NCI-H748 (cell line): ENCODE data around the gene C16orf54.
"Not testable (repeated sequence)": the region's sequence is repeated elsewhere in the genome, so short reads cannot be mapped to it uniquely, and the experiment has no call there.

Experiments used
- DNase-seq: peaks from one replicate; lab custom pipeline; 2025; ENCODE audit not compliant: unreplicated experiment; lab: John Stamatoyannopoulos, UW

The C16orf54 gene, protein sequence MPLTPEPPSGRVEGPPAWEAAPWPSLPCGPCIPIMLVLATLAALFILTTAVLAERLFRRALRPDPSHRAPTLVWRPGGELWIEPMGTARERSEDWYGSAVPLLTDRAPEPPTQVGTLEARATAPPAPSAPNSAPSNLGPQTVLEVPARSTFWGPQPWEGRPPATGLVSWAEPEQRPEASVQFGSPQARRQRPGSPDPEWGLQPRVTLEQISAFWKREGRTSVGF

GRCh38 chr16:29745853-29746345 is at the start of gene C16orf54:
TSS of gene C16orf54 (minus strand) at chr16:29745990. CDS start at chr16:29744951, 1,039 bp downstream.
- no peak for DNase-seq

DNA sequence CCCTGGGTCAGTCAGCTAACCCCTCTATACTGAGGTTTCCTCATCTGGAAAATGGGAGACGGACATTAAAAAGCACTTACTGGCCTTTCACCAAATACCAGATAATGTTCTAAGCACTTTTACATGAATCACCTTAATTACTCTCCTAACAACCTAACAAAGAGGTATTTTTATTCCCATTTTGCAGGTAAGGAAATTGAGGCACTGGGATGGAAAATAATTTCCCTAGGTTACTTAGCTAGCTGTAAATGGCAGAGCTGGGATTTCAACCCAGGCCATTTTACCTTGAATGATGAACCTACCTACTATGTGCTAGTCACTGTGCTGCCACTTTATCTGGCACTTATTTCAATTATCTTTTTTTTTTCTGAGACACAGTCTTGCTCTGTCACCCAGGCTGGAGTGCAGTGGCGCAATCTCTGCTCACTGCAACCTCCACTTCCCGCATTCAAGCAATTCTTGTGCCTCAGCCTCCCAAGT is 48.5 kb upstream of the C16orf54 start:
- no peak for DNase-seq

DNA sequence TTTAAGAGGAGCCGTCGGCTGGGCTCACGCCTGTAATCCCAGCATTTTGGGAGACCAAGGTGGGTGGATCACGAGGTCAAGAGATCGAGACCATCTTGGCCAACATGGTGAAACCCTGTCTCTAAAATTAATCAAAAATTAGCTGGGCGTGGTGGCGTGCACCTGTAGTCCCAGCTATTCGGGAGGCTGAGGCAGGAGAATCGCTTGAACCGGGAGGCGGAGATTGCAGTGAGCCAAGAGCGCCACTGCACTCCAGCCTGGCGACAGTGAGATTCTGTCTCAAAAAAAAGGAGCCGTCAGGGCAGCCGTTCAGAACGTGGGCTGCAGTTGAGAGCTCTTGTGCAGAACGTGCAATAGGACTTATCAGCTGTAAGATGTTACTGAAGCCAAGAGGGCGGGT is 47.4 kb upstream of the C16orf54 start:
- not testable (repeated sequence) for DNase-seq

DNA sequence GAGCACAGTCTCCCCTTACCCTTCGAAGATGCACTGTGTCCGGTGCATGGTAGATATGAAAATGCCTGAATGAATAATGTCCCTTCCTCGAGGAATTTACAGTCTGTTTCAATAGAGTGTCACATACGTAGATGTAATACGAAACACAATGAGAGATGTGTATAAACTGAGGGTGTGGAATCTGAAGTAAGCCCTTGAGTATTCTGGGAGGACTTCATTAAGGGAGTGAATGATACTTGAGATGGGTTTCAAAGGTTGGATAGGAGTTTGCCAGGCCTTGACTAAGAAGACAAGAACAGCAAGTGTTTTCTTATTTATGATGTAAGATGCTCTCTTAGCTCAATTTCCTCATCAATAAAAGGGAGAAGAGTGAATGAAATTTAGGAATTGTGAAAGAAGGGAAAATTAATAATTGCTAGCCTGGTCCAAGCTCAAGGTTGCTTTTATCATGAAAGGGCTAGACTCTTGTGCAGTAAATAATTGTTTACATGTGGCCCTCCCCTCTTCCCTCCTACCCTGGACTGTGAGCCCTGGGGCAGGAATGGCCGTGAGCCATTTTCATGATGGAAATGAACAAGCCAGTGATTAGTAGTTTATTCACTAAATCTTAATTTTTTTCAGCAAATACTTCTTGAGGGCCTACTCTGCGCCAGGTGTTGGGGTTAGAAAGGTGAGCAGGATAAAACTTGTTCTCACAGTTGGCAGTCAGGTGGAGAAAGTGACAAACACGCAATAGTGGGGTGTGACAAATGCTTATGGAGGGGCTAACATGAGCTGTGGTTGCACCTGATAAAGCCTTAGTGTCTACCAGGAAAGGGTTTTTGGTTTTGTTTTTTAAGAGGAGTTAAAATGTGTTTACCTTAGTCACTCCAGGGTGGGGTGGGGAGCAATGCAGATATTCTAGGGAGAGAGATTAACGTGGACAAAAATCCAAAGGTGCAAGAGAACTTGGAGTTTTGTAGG is 46.3 kb upstream of the C16orf54 start:
- no peak for DNase-seq

- DNase-seq = peak; percentile 31
Observed at GRCh38 chr16:29790949-29791844, 45.4 kb upstream of the C16orf54 start.

GRCh38 chr16:29790183-29790948 is 44.6 kb upstream of the C16orf54 start, which contains the start of gene KIF22:
TSS of gene KIF22 (plus strand) at chr16:29790751. CDS start at chr16:29790760, 9 bp downstream.
- peak; percentile 97 for DNase-seq

DNA sequence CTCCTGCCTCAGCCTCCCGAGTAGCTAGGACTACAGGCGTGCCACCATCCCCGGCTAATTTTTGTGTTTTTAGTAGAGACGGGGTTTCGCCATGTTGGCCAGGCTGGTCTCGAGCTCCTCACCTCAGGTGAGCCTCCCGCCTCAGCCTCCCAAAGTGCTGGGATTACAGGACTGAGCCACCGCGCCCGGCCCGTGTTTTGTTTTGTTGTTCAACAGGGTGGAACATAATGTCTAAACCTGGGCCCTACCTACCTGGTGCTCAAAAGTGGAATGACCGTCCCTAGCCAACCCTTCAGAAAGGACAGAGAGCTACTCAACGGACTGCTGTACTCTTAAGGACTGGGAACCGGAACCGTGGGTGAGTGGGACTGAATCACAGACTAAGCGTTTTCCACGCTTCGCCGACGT is 44.0 kb upstream of the C16orf54 start:
- DNase-seq = no peak

- DNase-seq = not testable (repeated sequence)
Observed at GRCh38 chr16:29787155-29787554, 41.4 kb upstream of the C16orf54 start.

- DNase-seq = no peak
Observed at GRCh38 chr16:29784901-29785500, 39.2 kb upstream of the C16orf54 start.

DNA sequence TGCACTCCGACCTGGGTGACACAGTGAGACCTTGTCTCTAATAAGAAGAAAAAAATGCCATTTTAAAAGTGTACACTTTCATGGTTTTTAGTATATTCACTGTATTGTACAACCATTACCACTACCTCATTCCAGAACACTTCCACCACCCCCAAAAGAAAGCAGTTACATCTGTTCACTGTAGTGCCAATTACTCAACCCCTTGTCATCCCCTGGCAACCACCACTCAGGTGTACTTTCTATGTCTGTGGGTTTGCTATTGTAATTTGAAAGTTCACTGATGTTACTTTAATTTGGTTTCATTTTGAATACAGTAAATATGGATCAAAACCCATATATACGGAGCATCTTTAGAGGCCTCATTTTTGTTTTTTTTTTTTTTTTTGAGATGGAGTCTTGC is 38.4 kb upstream of the C16orf54 start:
- no peak for DNase-seq

- DNase-seq = not testable (repeated sequence)
Observed at GRCh38 chr16:29783094-29783953, 37.5 kb upstream of the C16orf54 start.

DNA sequence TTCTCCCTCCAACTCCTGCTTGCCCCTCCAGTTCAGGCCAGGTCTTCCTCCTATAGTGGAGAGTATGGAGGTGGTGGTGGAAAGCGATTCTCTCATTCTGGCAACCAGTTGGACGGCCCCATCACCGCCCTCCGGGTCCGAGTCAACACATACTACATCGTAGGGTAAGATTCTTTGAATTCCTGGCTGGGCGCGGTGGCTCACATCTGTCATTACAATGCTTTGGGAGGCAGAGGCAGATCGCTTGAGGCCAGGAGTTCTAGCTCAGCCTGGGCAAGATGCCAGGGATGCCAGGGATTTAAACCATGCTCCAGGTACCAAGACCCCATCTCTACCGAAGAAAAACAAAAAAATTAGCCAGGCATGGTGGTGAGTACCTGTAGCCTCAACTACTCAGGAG is 33.7 kb upstream of the C16orf54 start:
- DNase-seq = no peak

- no peak for DNase-seq
Observed at GRCh38 chr16:29777576-29778350, 32.0 kb upstream of the C16orf54 start, which contains the start of gene ZG16. TSS of gene ZG16 (plus strand) at chr16:29778256. CDS start at chr16:29779267, 1,011 bp downstream.

- DNase-seq = no peak
Observed at GRCh38 chr16:29775742-29776408, 30.1 kb upstream of the C16orf54 start.

- no peak for DNase-seq
Observed at GRCh38 chr16:29774730-29775129, 28.9 kb upstream of the C16orf54 start.

DNA sequence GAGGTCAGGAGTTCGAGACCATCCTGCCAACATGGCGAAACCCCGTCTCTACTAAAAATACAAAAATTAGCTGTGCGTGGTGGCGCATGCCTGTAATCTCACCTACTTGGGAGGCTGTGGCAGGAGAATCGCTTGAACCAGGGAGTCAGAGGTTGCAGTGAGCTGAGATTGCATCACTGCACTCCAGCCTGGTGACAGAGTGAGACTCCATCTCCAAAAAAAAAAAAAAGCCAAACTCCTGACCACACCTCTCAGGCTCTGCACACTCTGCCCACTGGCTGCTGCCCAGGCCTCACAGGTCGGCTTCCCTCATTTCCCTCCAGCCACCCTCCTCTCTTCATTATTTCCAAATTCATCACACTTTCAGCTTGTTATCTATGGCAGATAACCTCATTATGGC is 26.5 kb upstream of the C16orf54 start:
- DNase-seq = not testable (repeated sequence)
